ENCODE results near the gene KIF5C.

DNA sequence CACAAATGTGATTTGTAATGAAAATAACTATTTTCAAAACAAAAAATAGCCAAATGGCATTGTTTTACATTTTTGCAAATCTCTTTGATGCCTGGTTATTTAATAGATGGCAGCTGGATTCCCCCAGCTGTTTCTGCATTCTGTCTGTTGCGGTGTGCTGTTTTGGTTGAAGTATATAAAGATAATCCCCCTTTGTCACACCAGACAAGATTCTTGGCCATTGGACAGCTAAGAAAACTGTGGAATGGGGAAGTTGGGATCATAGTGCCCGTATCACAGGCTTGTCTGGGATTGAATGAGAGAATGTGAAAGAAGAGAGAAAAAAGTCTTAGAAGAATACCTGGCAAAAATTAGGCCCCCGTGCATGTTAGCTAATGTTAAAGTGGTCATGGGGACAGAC, 144.0 kb downstream of the KIF5C start:
- TF ChIP-seq, protein P1, sequence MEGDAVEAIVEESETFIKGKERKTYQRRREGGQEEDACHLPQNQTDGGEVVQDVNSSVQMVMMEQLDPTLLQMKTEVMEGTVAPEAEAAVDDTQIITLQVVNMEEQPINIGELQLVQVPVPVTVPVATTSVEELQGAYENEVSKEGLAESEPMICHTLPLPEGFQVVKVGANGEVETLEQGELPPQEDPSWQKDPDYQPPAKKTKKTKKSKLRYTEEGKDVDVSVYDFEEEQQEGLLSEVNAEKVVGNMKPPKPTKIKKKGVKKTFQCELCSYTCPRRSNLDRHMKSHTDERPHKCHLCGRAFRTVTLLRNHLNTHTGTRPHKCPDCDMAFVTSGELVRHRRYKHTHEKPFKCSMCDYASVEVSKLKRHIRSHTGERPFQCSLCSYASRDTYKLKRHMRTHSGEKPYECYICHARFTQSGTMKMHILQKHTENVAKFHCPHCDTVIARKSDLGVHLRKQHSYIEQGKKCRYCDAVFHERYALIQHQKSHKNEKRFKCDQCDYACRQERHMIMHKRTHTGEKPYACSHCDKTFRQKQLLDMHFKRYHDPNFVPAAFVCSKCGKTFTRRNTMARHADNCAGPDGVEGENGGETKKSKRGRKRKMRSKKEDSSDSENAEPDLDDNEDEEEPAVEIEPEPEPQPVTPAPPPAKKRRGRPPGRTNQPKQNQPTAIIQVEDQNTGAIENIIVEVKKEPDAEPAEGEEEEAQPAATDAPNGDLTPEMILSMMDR (IDR thresholded peaks at IDR 0.05): no peak
- no peak for TF ChIP-seq EZH2 (IDR thresholded peaks at IDR 0.05; ENCODE audit: borderline replicate concordance, insufficient read depth, low read depth, low read length, poor library complexity, severe bottlenecking)

Measured in B cell (primary cell).